Adipose tissue (tissue), 3 donors: ENCODE results near the gene LAS1L. TPM values are rescaled to one million over a fixed set of nuclear protein-coding genes. Genes with fewer than 3 reads are reported as not detected.
"Not testable (repeated sequence)": the region's sequence is repeated elsewhere in the genome, so short reads cannot be mapped to it uniquely, and the experiment has no call there.

Experiments used
- H3K27ac ChIP-seq: one replicate; pipeline ENCODE4 v1.5.1; 2013; ENCODE audit warnings: low read depth, low read length
- WGBS, 3 donors: extraction: QIAGEN DNeasy Blood & Tissue Kit; methylation state at CpG; one replicate each; pipeline ENCODE4 v1.1.7; 2013; 5-methylcytosine and 5-hydroxymethylcytosine counted together
- polyA plus RNA-seq, 3 donors: library from polyadenylated mRNA; stranded (reverse); fragments of 200-250 nt; gene quantifications; one replicate each; pipeline ENCODE4 v1.2.3, GENCODE V29; 2013
- donor health status: healthy with polysubstance abuse.
- donor health status: Bipolar disorder and iron deficiency.
- donor health status: healthy.

LAS1L gene
- polyA plus RNA-seq: 10 to 100 TPM; 15.1 to 22.6 (median 20.5) TPM

DNA sequence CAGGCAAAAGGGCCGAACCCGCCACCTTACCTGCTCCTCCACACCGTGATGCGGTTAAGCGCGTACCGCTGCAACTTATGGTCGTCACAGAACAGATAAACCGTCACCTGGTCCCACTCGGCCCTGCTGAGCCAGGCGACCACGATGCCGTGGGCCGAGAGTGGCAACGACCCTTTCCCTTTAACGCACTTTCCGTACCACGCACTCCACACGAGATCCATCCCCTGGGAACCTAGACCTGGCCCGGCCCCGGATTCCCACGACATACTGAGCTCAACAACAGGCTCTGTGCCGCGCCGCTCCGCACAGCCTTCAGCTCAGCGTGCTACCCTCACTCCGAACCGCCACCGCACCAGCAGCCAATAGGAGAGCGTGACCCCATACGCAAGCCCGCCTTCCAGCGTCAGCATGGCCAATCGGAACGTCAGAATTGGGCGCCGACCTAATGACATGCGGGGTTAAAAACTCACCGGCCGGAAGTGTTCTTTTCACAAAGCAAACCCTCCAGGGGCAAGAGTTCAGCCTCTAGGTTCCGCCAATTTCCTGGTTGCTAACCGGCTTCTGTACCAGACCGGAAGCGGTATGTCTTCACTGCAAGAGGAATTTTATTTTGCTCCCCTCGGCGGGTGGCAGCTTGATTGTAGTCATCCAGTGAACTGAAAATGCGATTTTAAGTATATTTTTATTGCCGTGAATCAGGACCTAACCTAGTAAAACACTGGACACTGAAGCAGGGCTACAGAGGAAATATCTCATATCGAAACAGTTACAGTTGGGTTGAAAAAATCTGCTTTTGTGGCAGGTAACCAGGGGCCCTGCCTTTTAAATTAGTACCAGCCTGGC lies at the start of gene LAS1L:
Gene LAS1L, minus strand, starts transcription at position 338 of the 843 bp plus-strand sequence. Its CDS starts 72 bp downstream, at position 266.
- 1 to 31% (median 2%) methylated on average over 43 to 50 of the region's 50 CpGs for WGBS, 3 donors
- no peak within 1 kb of the TSS for H3K27ac ChIP-seq

DNA sequence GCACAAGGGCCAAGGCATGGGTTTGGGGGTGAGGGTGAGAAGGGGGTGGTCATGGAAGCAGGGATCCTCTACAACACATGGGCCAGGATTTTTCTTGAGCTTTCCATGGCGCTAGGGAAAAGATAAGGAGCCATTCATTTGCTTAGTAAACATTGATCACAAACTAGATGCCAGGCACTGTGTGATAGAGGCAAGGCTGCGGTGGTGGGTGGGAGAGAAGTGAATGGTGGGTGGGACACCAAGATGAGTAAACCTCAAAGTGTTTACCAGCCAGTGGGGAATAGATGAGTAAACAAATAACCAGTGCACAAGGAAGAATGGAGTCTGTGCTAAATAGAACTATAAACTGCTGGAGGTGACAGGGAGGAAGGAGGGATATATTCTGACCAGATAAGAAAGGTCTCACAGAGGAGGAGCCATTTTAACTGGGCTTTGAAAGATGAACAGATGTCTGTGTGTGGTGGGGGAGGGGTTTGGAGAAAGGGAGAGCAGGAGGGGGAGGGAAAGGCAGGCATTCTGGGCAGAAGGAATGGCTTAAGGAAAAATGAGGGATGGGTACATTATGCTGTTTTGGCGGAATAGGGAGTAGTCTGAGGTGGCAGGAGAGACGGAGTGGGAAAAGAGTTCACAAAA lies 48.0 kb upstream of the LAS1L start:
- H3K27ac ChIP-seq: no peak overlapping the region
- WGBS, 3 donors: 53 to 86% (median 75%) methylated on average over 4 of the region's 4 CpGs

DNA sequence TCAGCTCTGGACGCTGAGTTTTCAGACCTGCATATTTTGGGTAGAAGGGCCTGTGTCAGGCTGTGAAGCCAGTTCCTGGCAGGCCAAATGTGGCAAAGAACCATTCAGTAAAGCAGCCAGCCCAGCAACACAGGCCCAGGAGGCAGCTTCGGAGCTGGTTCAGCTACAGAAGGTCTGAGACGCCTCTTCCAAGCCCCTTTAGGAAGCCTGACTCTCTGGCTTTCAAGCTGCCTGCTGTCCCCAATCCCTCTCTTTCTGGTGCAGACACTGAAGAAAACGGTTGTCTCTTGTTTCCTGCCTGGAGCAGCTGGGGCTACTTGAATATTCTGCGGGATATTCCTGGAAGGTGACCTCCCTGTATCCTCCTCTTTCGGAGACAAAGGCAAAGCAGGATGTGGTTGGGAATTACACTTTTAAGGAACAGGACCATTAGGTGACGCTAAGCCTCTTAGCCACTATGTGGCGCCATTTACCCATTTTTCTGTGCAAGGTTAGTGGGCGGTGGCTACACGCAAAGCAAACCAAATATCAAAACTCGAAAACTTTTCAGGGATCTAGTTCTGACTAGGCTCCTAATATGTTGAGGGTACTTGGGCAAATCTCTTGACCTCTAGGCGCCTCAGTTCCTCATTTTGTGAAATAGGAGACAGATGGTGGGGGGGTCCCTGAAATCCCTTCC lies 47.2 kb upstream of the LAS1L start:
- no peak overlapping the region for H3K27ac ChIP-seq
- 5 to 11% (median 11%) methylated on average over 12 of the region's 12 CpGs for WGBS, 3 donors

DNA sequence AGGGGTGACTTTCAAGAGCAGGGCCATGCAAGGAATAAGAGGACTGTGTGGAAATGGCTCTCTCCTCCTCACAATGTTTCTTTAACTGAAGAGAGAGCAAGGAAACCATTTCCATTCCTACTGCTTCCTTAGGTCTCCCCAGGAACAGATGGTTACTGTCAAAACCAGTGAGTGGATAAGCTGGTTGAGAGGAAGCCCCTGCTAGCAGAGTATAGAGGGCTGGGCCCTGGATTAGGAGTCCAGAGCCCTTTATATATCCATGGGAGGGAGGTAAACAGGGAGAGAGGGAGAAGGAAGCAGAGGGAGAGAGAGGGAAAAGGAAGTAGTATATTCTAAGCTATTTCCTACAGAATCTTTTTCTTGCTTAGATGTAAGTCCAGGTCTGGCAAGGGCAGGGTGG lies 43.8 kb upstream of the LAS1L start:
- H3K27ac ChIP-seq: no peak overlapping the region

DNA sequence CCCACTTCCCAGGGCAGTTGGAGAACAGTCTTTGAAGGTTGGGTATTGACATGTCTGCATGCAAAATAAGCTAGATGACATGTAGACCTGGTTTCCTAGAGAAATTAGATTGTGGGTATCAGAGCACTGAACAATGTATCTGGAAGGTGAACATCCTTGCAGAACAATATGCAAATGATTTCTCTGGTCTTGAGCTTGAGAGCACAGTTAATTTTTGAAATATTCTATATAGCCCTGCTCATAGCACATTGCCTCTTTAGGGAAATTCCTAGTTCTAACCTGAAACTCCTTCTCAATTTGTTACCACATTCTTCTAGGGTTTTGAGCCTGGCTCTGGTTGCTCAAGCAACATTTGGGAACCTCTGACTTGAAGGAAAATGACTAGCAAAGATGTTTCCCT lies 41.6 kb upstream of the LAS1L start:
- no peak overlapping the region for H3K27ac ChIP-seq

DNA sequence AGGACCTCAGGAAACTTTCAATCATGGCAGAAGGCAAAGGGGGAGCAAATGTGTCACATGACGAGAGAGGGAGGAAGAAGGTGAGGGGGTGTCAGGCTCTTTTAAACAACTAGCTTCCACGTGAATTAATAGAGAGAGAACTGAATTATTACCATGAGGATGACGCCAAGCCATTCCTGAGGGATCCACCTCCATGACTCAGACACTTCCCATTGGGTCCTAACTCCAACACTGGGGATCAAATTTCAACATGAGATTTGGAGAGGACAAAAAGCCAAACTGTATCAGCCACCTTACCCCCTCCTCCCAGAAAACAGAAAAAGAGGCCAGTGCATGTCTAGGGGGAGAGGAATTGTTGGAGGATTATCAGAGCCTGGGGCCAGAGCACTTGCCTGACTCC lies 40.4 kb upstream of the LAS1L start:
- H3K27ac ChIP-seq: no peak overlapping the region
- WGBS, 3 donors: 34 to 59% (median 36%) methylated on average over 3 of the region's 3 CpGs

DNA sequence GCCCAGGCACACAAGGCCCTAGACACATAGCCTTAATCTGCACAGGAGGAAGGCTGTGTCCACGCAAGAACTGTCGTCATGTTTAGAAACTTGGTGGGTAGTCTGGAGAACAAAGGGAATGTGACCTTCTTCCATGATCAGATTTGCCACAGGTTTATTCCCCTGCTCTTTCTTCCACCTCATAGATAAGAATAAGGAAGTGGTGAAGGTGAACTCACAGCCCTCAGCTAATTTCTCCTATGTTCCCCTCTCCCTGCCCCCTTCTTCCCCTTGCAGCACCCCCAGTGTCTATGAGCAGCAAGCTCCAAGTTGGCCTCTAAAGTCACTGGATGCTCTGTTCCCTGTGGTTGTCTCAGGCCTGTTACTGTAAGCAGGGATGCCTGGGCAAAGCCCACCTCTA lies 39.8 kb upstream of the LAS1L start:
- WGBS, 3 donors: 67 to 88% (median 72%) methylated on average over 2 of the region's 2 CpGs
- H3K27ac ChIP-seq: no peak overlapping the region

DNA sequence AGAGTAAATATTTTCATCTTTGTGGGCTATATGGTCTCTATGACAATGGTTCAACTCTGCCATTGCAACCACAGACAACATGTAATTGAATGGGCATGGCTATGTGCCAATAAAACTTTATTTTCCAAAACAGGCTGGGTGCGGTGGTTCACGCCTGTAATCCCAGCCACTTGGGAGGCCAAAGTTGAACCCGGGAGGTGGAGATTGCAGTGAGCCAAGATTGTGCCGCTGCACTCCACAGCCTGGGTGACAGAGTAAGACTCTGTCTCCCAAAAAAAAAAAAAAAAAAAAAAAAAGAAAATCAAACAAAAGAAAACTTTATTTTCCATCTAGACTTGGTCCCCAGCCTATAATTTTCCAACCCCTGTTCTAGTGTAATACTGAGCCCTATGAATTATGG lies 38.4 kb upstream of the LAS1L start:
- 85 to 88% (median 87%) methylated on average over 4 of the region's 4 CpGs for WGBS, 3 donors

DNA sequence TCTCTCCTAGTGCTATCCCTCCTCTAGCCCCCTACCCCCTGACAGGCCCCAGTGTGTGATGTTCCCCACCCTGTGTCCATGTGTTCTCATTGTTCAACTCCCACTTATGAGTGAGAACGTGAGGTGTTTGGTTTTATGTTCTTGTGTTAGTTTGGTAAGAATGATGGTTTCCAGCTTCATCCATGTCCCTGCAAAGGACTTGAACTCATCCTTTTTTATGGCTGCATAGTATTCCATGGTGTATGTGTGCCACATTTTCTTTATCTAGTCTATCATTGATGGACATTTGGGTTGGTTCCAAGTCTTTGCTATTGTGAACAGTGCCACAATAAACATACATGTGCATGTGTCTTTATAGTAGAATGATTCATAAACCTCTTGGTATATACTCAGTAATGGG lies 28.3 kb upstream of the LAS1L start:
- H3K27ac ChIP-seq: not testable (repeated sequence)
- WGBS, 3 donors: 74 to 100% (median 97%) methylated on average over 1 of the region's 1 CpG

More for the DNA sequence above, 38.4 kb upstream of the LAS1L start:
- no peak overlapping the region for H3K27ac ChIP-seq

DNA sequence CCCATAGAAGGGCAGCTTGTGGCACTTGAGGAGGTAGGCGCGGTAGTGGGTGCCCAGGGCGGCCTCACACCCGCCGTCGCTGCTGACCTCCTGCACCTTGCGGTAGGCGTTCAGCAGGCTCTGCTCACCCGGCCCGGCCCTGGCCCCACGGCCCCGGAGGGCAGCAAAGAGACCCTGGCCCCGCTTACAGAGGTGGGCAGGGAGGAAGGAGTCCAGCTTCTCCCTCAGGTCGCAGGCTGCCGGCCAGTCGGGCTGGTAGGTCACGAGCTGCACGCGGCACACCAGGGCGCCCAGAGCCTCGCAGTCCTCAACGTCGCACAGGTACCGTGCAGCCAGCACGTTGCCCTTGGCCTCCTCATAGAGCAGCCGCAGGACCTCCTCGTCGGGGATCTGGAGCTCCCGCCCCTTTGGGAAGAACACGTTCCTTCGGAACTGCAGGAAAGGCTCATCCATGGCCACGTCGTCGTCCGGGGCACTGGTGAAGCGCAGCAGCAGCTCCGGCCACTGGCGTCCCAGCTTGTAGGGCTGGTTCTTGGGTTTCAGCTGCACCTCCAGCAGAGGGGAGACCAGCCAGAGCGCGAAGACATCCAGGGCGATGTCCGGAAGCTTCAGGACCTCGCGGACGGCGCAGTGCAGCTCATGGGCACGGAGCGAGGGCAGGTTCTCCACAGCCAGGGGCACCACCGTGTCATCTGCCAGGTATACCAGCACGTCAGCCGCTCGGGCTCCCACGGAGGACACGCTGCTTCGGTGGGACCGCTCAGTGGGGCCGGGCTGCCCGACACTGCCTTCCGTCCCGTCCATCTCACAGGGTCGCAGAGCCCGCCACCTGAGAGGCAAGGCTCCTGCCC lies 17.1 kb upstream of the LAS1L start:
- WGBS, 3 donors: 90 to 95% (median 94%) methylated on average over 22 to 62 of the region's 62 CpGs

DNA sequence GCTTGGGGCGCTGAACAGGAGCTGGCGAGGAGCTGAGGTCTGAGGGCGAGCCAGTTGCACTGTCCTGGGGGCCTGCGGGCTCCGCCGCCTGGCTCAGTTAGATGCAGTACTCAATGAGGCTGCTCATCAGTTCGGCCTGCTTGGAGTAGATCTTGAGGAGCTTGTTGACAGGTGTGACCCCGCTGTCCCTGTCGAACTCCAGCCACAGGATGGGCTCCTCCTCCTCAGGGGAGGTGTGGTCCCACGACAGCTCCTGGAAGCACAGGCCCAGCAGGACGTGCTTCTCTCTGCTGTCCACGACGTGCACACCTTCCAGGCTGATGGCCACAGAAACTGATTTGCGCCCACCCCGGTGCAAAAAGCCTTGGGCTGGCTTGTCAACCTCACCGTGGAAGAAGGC lies 16.5 kb upstream of the LAS1L start:
- H3K27ac ChIP-seq: no peak overlapping the region
- WGBS, 3 donors: 82 to 89% (median 87%) methylated on average over 9 to 16 of the region's 16 CpGs

More for the DNA sequence above, 17.1 kb upstream of the LAS1L start:
- no peak overlapping the region for H3K27ac ChIP-seq

DNA sequence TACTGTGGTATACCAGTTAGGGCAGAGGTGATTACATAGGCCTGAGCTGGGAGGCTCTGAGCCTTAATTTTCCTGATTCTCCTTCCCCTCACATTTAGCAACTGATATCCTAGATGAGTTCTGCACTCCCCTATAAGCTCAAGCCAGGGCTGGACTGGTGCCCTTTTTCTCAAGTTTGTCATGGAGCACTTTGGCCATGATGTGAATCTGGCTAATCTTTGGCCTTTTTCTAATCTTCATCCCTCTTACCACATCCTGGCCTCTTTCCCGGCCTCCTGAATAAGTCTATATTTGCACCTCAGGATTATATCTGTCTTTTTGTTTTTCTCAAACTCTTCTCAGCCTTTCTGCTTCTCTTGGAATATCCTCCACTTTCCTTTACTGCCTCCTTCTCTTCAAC lies 10.9 kb upstream of the LAS1L start:
- no peak overlapping the region for H3K27ac ChIP-seq
- WGBS, 3 donors: 62 to 70% (median 68%) methylated on average over 1 of the region's 1 CpG

DNA sequence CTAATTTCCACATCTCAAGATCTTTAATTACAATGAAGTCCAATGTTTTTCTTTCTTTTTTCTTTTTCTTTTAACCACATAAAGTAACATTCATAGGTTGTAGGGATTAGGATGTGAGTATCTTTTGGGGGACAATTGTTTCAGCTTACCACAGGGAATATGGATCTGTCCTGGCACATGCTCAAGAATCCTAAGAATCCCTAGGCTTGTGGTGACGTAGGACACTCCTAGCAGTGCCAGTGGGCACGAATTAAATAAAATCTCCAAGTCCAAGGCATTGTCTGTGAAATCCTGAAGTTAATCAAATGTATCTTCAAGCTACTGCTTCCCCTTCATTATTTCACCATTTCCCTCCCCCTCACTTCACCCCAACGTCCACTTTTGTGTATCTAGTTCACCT lies 2.6 kb upstream of the LAS1L start:
- no peak overlapping the region for H3K27ac ChIP-seq
- 31 to 42% (median 38%) methylated on average over 3 of the region's 3 CpGs for WGBS, 3 donors

DNA sequence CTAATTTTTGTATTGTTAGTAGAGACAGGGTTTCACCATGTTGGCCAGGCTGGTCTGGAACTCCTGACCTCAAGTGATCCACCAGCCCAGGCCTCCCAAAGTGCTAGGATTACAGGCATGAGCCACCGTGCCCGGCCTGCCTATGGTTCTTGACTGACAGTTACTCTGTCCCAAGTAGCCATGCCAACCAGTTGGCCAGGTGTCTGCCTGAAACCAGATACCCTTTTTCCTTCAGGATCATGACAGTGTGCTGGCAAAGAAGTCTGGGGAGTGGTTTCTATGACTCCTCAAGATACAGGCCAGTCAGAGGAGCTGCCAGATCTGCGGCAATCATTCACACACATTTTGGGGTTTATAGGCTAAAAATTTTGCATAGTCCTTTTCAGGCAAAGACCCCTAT lies 1.7 kb upstream of the LAS1L start:
- 89 to 100% (median 92%) methylated on average over 3 of the region's 3 CpGs for WGBS, 3 donors
- H3K27ac ChIP-seq: no peak overlapping the region

DNA sequence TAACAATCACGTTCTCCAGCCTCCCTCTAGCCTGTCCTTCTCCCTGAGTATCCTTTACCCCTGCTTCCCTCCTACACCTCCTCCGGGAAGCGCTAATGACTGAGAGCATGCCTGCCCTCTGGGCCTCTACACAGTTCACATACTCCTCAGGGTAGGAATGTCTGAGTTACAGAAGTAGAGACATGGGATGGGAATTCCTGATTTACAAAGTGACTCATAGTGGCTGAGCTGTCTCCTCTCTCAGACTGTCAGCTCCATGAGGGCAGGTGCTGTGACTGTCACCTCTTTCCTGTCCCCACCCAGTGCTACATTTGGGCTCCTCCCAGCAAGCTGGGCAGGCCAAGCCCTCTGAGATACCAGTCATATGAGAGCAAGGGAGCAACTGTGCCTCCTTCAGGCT lies 2.6 kb downstream of the LAS1L start:
- no peak overlapping the region for H3K27ac ChIP-seq
- 78 to 84% (median 81%) methylated on average over 3 of the region's 3 CpGs for whole genome bisulfite sequencing, 3 donors

DNA sequence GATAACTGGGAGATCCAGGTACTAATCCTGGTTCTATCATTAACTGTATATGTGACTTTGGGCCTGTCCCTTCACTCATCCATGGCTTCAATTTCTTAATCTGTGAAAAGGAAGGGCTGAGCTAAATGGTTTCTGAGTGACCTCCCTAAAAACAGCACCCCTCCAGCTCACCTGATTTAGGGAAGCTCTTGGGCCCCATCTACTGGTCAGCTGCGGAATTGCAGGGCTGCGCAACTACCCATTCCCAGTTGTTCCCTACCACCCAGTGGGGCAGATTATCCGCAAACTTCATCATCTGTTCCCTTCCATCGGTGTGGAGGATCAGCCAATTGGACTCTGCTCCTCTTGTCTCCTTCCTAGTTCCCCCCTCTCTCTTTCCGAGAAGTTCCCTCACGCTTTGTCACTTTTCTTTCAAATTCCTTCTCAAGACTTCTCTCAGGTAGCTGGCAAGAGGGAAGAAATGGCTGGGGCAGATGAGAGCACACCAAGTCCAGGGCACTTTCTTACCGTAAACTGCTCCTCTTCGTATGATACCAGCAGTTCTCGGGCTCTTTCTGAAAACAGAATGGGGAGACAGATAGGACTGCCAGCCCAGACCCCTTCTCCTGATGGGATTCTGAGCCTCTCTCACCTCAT lies 5.8 kb downstream of the LAS1L start:
- 41 to 56% (median 55%) methylated on average over 9 of the region's 9 CpGs for WGBS, 3 donors
- H3K27ac ChIP-seq: no peak overlapping the region

DNA sequence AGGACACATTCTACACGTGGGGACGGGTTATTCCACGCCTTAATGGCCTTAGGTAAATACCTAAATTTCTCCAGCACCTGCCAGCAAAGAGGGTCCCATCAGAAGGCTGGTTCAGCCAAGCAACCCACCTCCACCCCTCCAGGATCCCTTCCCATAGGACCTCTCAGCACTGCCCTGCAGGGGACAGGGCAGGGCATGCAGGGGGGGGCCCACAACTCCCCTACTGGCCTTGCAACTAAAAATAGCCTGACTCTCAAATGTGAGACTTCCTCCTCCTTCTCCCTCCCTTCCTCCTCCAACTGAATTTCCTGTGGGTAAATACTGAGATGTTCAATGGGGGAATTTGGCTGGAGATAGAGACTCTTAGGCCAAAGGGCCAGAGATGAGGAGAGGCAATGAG lies 6.3 kb downstream of the LAS1L start:
- WGBS, 3 donors: 38 to 47% (median 46%) methylated on average over 3 of the region's 3 CpGs
- no peak overlapping the region for H3K27ac ChIP-seq

DNA sequence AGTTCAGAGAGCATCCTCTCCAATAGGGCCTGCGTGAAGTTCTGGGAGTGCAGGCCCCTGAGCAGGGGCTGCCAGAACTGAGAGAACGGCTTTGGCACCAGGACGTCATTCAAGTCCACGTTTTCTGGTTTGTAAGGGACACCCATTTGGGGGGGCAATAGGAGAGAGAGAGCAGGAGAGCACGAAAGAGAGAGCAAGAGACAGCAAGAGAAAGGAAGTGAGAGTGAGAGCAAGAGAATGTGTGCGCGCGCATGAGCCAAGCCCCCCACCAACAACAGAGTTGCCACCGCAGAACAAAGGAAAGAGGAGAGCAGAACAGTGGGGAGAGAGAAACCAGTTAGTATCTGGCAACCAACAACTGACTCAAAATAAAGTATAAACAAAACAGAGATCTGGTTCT lies 10.4 kb downstream of the LAS1L start:
- no peak overlapping the region for H3K27ac ChIP-seq
- WGBS, 3 donors: 81 to 95% (median 95%) methylated on average over 9 of the region's 9 CpGs
